K562 (cell line): ENCODE results near the gene CEP44. TPM values are rescaled to one million over a fixed set of nuclear protein-coding genes. Genes with fewer than 3 reads are reported as not detected.

Experiments
- CC2D1A ChIP-seq: fragments of 450-650 bp; IDR thresholded peaks from 2 replicates; pipeline ENCODE4 v1.6.1; 2017; ENCODE audit warnings: mild to moderate bottlenecking
- CEBPG ChIP-seq, 3 experiments: fragments of 200-800 bp in 1 of 3; sonication (Bioruptor generic) in 1 of 3; sonication (generic) in 1 of 3; formaldehyde crosslinking in 1 of 3; IDR thresholded peaks in 2 of 3; conservative IDR thresholded peaks in 1 of 3; 2 replicates each; pipeline versions ENCODE4 v1.6.1 to v1.8.0; 2016 to 2022; ENCODE audit warnings: missing compliant biosample characterization in 2 of 3, missing genetic modification characterization in 2 of 3, mild to moderate bottlenecking in 1 of 3, missing genetic modification reagents in 1 of 3
- CHD1 ChIP-seq: fragments of 200-600 bp; sonication (generic); IDR thresholded peaks from one replicate; pipeline ENCODE4 v1.6.1; 2012; ENCODE audit warnings: mild to moderate bottlenecking, moderate library complexity, low read length, inconsistent platforms
- CSDE1 ChIP-seq, 2 experiments: fragments of 450-650 bp; IDR thresholded peaks; 2 replicates each; pipeline ENCODE4 v1.6.1; 2016; ENCODE audit warnings: mild to moderate bottlenecking in 1 of 2
- FOXA1 ChIP-seq: fragments of 450-650 bp; IDR thresholded peaks from 2 replicates; pipeline ENCODE4 v1.6.1; 2016; ENCODE audit warnings: mild to moderate bottlenecking, borderline replicate concordance
- FOXA3 ChIP-seq, 2 experiments: fragments of 450-650 bp in 1 of 2; sonication (generic) in 1 of 2; formaldehyde crosslinking; IDR thresholded peaks in 1 of 2; conservative IDR thresholded peaks in 1 of 2; 2 replicates each; pipeline versions ENCODE4 v1.4.0 to v1.8.0; 2020 to 2022; ENCODE audit warnings: mild to moderate bottlenecking in 2 of 2, missing genetic modification reagents in 1 of 2
- FOXJ2 ChIP-seq: fragments of 200-800 bp; sonication (Bioruptor generic); IDR thresholded peaks from 2 replicates; pipeline ENCODE4 v1.6.1; 2016; ENCODE audit warnings: missing genetic modification characterization, missing compliant biosample characterization
- KAT8 ChIP-seq: fragments of 450-650 bp; IDR thresholded peaks from 2 replicates; pipeline ENCODE4 v1.6.1; 2016; ENCODE audit warnings: low read depth, mild to moderate bottlenecking
- MAFG ChIP-seq: fragments of 450-650 bp; conservative IDR thresholded peaks from 2 replicates; pipeline ENCODE4 v1.6.1; 2016; ENCODE audit warnings: missing genetic modification characterization, missing compliant biosample characterization
- NFXL1 ChIP-seq: fragments of 450-650 bp; formaldehyde crosslinking; IDR thresholded peaks from 2 replicates; pipeline ENCODE4 v1.4.0; 2021; ENCODE audit warnings: mild to moderate bottlenecking
- POLR2AphosphoS5 ChIP-seq: IDR thresholded peaks from 2 replicates; pipeline ENCODE4 v1.6.1; 2011; ENCODE audit warnings: mild to moderate bottlenecking, low read depth, low read length, moderate library complexity; ENCODE audit not compliant: control insufficient read depth, insufficient read depth
- RBM17 ChIP-seq: fragments of 200-400 bp; formaldehyde crosslinking; IDR thresholded peaks from 2 replicates; pipeline ENCODE4 v1.6.1; 2017; ENCODE audit warnings: low read depth, mild to moderate bottlenecking, low read length, borderline replicate concordance
- SAFB2 ChIP-seq: fragments of 200-400 bp; formaldehyde crosslinking; IDR thresholded peaks from 2 replicates; pipeline ENCODE4 v1.6.1; 2018; ENCODE audit warnings: borderline replicate concordance, low read length, low read depth, moderate library complexity; ENCODE audit not compliant: severe bottlenecking
- SMAD1 ChIP-seq: fragments of 150-350 bp; IDR thresholded peaks from 2 replicates; pipeline ENCODE4 v1.6.1; 2014; ENCODE audit warnings: low read length, low read depth; ENCODE audit not compliant: partially characterized antibody
- ZC3H4 ChIP-seq: sonication (generic); formaldehyde crosslinking; IDR thresholded peaks from 2 replicates; pipeline ENCODE4 v1.9.0; 2021; ENCODE audit warnings: missing genetic modification reagents, borderline replicate concordance
- polyA plus RNA-seq, 8 experiments: library from polyadenylated mRNA; depleted of rRNA in 4 of 8; stranded (reverse) in 5 of 8; unstranded in 3 of 8; fragments of >200 nt; fragmentation: Nextera tagmentation in 2 of 8; fragmentation: Illumina TruSeq in 1 of 8; extraction: Ambion mirVana in 2 of 8; extraction: Trizol in 1 of 8; gene quantifications; 2 replicates each; pipeline versions ENCODE4 v1.2.1 to v1.2.3, GENCODE V29; 2011 to 2014; ENCODE audit warnings: inconsistent platforms in 1 of 8, missing spikeins in 1 of 8
- total RNA-seq, 7 experiments: library from RNA; depleted of rRNA in 6 of 7; stranded (reverse); fragments of >200 nt in 6 of 7; fragmentation: Illumina TruSeq in 2 of 7; extraction: Trizol in 2 of 7; gene quantifications; 2 replicates each; pipeline versions ENCODE4 v1.2.1 to v1.2.3, GENCODE V29; 2011 to 2021; ENCODE audit warnings: low replicate concordance in 1 of 7
- TF ChIP-seq, protein P1 (sequence below): fragments of 450-650 bp; formaldehyde crosslinking; IDR thresholded peaks from 2 replicates; pipeline ENCODE4 v1.4.0; 2022; ENCODE audit warnings: missing genetic modification characterization
- TF ChIP-seq, protein P2 (sequence below): sonication (generic); formaldehyde crosslinking; IDR thresholded peaks from 2 replicates; pipeline ENCODE4 v1.8.0; 2023; ENCODE audit warnings: mild to moderate bottlenecking, missing genetic modification reagents

The CEP44 gene
- total and polyA plus RNA-seq, 9 of the 15 experiments (the other 6 are each of a cell fraction or from before 2014, with no cell fraction given), result 19.6 to 45.0 (median 24.4) TPM

DNA sequence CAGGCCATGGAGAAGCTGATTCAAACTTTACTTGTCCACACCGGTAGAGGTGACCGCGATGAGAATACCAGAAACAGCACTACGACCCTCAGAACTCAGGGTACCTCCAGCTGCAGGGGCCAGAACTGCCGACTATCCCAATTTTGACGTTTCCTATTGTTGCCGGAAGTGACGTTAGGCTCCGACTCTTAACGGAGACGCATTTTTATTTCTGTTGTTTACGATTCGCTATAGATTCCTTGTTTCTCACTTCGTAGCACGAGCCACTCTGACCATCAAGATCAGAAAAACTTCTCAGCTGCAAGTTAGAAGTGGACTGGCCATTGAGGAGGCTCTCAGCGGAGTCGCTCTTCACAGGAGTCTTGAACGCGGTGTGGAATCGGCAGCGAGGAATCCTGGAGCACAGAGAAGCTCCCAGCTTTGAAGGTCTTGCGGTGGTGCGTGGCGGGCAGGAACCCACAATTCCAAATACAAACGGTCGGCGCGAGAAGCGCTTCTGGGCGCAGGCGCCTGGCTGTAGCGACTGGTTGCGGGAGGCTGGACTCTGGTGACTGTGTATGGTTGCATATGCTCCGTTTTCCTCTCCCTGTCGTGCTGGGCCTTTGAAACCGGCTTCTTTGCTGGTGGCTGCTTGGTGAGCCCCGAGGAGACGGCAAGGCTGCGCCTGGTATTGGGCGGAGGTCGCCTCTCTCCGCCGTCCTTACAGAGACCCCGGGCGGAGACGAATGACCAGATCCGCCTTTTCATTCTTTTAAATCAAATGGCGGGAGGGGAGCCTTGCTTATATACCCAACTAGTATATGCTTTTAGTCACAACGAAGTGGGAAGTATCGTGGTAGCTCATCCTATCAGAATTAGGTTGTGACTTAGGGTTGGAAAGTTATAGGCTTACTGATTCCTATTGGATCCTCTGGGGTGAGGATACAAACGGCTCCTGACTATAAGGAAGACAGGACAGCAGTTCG is at the start of gene CEP44, which contains the start of gene FBXO8 (continued):
- TF ChIP-seq, protein P1, sequence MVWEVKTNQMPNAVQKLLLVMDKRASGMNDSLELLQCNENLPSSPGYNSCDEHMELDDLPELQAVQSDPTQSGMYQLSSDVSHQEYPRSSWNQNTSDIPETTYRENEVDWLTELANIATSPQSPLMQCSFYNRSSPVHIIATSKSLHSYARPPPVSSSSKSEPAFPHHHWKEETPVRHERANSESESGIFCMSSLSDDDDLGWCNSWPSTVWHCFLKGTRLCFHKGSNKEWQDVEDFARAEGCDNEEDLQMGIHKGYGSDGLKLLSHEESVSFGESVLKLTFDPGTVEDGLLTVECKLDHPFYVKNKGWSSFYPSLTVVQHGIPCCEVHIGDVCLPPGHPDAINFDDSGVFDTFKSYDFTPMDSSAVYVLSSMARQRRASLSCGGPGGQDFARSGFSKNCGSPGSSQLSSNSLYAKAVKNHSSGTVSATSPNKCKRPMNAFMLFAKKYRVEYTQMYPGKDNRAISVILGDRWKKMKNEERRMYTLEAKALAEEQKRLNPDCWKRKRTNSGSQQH (CRISPR knock-in tag), result no peak
- TF ChIP-seq, protein P2, sequence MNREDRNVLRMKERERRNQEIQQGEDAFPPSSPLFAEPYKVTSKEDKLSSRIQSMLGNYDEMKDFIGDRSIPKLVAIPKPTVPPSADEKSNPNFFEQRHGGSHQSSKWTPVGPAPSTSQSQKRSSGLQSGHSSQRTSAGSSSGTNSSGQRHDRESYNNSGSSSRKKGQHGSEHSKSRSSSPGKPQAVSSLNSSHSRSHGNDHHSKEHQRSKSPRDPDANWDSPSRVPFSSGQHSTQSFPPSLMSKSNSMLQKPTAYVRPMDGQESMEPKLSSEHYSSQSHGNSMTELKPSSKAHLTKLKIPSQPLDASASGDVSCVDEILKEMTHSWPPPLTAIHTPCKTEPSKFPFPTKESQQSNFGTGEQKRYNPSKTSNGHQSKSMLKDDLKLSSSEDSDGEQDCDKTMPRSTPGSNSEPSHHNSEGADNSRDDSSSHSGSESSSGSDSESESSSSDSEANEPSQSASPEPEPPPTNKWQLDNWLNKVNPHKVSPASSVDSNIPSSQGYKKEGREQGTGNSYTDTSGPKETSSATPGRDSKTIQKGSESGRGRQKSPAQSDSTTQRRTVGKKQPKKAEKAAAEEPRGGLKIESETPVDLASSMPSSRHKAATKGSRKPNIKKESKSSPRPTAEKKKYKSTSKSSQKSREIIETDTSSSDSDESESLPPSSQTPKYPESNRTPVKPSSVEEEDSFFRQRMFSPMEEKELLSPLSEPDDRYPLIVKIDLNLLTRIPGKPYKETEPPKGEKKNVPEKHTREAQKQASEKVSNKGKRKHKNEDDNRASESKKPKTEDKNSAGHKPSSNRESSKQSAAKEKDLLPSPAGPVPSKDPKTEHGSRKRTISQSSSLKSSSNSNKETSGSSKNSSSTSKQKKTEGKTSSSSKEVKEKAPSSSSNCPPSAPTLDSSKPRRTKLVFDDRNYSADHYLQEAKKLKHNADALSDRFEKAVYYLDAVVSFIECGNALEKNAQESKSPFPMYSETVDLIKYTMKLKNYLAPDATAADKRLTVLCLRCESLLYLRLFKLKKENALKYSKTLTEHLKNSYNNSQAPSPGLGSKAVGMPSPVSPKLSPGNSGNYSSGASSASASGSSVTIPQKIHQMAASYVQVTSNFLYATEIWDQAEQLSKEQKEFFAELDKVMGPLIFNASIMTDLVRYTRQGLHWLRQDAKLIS, result no peak
- no peak for TF ChIP-seq FOXA1
- no peak for TF ChIP-seq KAT8
- TF ChIP-seq FOXJ2 (tag), result 0 out of 2 replicates have a peak, but pooled peaks have one; percentile 72
- no peak for TF ChIP-seq RBM17
- no peak for TF ChIP-seq FOXA3 (CRISPR knock-in tag; conservative IDR thresholded peaks at IDR 0.05 in 1 of 2, IDR thresholded peaks at IDR 0.05 in 1 of 2)
- TF ChIP-seq ZC3H4, result no peak
- TF ChIP-seq MAFG (tag), result no peak
- TF ChIP-seq CC2D1A, result peak; percentile 94
- TF ChIP-seq NFXL1 (CRISPR knock-in tag), result no peak
- no peak for TF ChIP-seq CEBPG (CRISPR knock-in tag; IDR thresholded peaks at IDR 0.05)
- TF ChIP-seq CEBPG (tag; conservative IDR thresholded peaks at IDR 0.05 in 1 of 2, IDR thresholded peaks at IDR 0.05 in 1 of 2), result no peak
- peak; percentile 39 for TF ChIP-seq SMAD1
- TF ChIP-seq SAFB2, result no peak
- no peak; a peak in 1 of 4 replicates for TF ChIP-seq CSDE1 (IDR thresholded peaks at IDR 0.05)
- peak; percentile 73 for TF ChIP-seq POLR2AphosphoS5
- TF ChIP-seq CHD1, result peak; percentile 57
